RPMI7951 (cell line): ENCODE measurements around the gene MBOAT1. TPM values are rescaled to one million over a fixed set of nuclear protein-coding genes. Genes with fewer than 3 reads are reported as not detected.

Experiments
- total RNA-seq: library from RNA; depleted of rRNA; stranded (reverse); fragments of >200 nt; shearing (Covaris generic); gene quantifications from 2 replicates; pipeline ENCODE4 v1.2.3, GENCODE V29; 2014; rRNA removed

Gene MBOAT1
- total RNA-seq, 1 experiment from 2014 or later, result 20.5 TPM

Other genes with a start within 250 kb of the MBOAT1 start
- 4.8 and 5.6 TPM in 2 replicates for gene E2F3, start 189.4 kb upstream of the MBOAT1 start, total RNA-seq